Prostate gland (tissue), 2 donors: Measurements from ENCODE around the gene APOA4. TPM values are rescaled to one million over a fixed set of nuclear protein-coding genes. Genes with fewer than 3 reads are reported as not detected.

Experiments
- DNase-seq: peaks from one replicate; pipeline ENCODE4 v3.0.0-alpha.2; 2019; ENCODE audit warnings: low spot score
- H3K27ac ChIP-seq, 2 donors: fragments of 200-600 bp; sonication (generic); 2 replicates each; pipeline ENCODE4 v1.5.1; 2017 to 2019
- H3K27me3 ChIP-seq: fragments of 200-600 bp; sonication (generic); replicated peaks from 2 replicates; pipeline ENCODE4 v1.5.1; 2019; ENCODE audit not compliant: insufficient read depth
- H3K36me3 ChIP-seq, 2 donors: fragments of 200-600 bp; sonication (generic); 1 replicate in 1 of 2; 2 replicates in 1 of 2; pipeline versions ENCODE4 v1.5.1 to v1.8.1; 2017 to 2019
- H3K4me1 ChIP-seq: fragments of 200-600 bp; sonication (generic); replicated peaks from 2 replicates; pipeline ENCODE4 v1.5.1; 2019
- H3K4me3 ChIP-seq, 2 donors: fragments of 200-600 bp; sonication (generic); 2 replicates each; pipeline ENCODE4 v1.5.1; 2017 to 2019
- H3K9me3 ChIP-seq: fragments of 200-600 bp; sonication (generic); 2 replicates; pipeline ENCODE4 v1.5.1; 2017
- POLR2A ChIP-seq: fragments of 450-650 bp; IDR thresholded peaks from one replicate; pipeline ENCODE4 v1.6.1; 2016; ENCODE audit warnings: antibody characterized with exemption, mild to moderate bottlenecking
- POLR2AphosphoS5 ChIP-seq: sonication (generic); formaldehyde crosslinking; IDR thresholded peaks from one replicate; pipeline ENCODE4 v1.6.1; 2017; ENCODE audit warnings: antibody characterized with exemption
- WGBS: methylation state at CpG from one replicate; pipeline ENCODE4 v1.1.5; 2018; 5-methylcytosine and 5-hydroxymethylcytosine counted together
- intact Hi-C: fragments of 100-400 bp; cut with DNase I; formaldehyde crosslinking; loops from one replicate; pipeline ENCODE4 v1.14.2; 2022
- total RNA-seq, 2 donors: library from RNA; depleted of rRNA; stranded (reverse); fragments of >200 nt; gene quantifications; one replicate each; pipeline ENCODE4 v1.1.0, GENCODE V29; 2016
- TF ChIP-seq, protein P1 (sequence below), 4 experiments: fragments of 200-600 bp in 2 of 4; fragments of 450-650 bp in 2 of 4; sonication (generic) in 2 of 4; IDR thresholded peaks; 1 replicate in 3 of 4; 2 replicates in 1 of 4; pipeline ENCODE4 v1.5.1; 2016 to 2019; ENCODE audit warnings: antibody characterized with exemption in 4 of 4, mild to moderate bottlenecking in 2 of 4, moderate library complexity in 2 of 4

Gene APOA4
- total RNA-seq, 2 donors from 2014 or later: not detected

GRCh38 chr11:116790167-116791001, 32.7 kb downstream of the APOA4 start:
- Histone ChIP-seq H3K4me1 (peaks cover 3% of the 10 kb centered on the region), H3K27ac (no peak overlapping the region), H3K4me3 (no peak overlapping the region), H3K27me3 (no peaks in the 10 kb centered on the region), H3K9me3 (no peaks in the 10 kb centered on the region), H3K36me3 (peaks cover 1% of the 10 kb centered on the region in 2 donors)
- TF ChIP-seq, protein P1, sequence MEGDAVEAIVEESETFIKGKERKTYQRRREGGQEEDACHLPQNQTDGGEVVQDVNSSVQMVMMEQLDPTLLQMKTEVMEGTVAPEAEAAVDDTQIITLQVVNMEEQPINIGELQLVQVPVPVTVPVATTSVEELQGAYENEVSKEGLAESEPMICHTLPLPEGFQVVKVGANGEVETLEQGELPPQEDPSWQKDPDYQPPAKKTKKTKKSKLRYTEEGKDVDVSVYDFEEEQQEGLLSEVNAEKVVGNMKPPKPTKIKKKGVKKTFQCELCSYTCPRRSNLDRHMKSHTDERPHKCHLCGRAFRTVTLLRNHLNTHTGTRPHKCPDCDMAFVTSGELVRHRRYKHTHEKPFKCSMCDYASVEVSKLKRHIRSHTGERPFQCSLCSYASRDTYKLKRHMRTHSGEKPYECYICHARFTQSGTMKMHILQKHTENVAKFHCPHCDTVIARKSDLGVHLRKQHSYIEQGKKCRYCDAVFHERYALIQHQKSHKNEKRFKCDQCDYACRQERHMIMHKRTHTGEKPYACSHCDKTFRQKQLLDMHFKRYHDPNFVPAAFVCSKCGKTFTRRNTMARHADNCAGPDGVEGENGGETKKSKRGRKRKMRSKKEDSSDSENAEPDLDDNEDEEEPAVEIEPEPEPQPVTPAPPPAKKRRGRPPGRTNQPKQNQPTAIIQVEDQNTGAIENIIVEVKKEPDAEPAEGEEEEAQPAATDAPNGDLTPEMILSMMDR (IDR thresholded peaks at IDR 0.05): no peak
- no peak for TF ChIP-seq POLR2AphosphoS5
- no peak for TF ChIP-seq POLR2A
- WGBS: 86% methylated on average over 53 of the region's 53 CpGs
- DNase-seq: no peak
- intact Hi-C loops: loop anchor here (10.0 kb wide), 1 partner anchor 84 kb away; no protein-coding TSS in a partner anchor

DNA sequence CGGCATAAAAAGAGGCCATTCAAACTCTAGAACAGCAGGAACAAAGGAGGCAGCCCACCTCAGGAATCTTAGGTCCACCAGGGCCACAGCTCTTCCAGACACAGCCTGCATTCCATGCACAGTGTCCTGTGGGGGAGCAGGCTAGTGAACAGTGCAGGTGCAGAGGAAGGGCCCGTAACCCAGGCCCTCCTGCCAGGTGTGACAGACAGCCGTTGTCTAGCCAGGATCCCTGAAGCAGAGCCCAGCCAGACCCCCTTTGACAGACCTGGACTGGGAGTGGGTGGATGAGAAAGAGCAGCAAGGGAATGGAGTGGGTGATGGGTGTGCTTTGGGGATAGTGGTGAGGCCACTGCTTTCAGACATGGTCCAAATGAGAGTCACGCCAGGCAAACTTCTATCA, 34.1 kb downstream of the APOA4 start:
- peaks cover 3% of the 10 kb centered on the region for H3K4me1 ChIP-seq
- 81% methylated on average over 4 of the region's 4 CpGs for WGBS
- intact Hi-C loops: loop anchor here (5.0 kb wide), 2 partner anchors 313 to 443 kb away; partner anchors contain the start of genes PCSK7 and RNF214
- no peaks in the 10 kb centered on the region for H3K27me3 ChIP-seq
- no peak overlapping the region for H3K4me3 ChIP-seq
- no peak for DNase-seq
- peaks cover 9 to 10% of the 10 kb centered on the region in 2 donors for H3K36me3 ChIP-seq
- no peak overlapping the region for H3K27ac ChIP-seq
- H3K9me3 ChIP-seq: no peaks in the 10 kb centered on the region
- TF ChIP-seq, protein P1 (IDR thresholded peaks at IDR 0.05): no peak
- no peak for TF ChIP-seq POLR2A
- TF ChIP-seq POLR2AphosphoS5: no peak

- no peak for TF ChIP-seq POLR2A
- TF ChIP-seq, protein P1 (IDR thresholded peaks at IDR 0.05): no peak
- intact Hi-C loops: loop anchor here (5.0 kb wide), 2 partner anchors 314 to 444 kb away; partner anchors contain the start of genes PCSK7 and RNF214
- H3K4me3 ChIP-seq: peak overlapping the region; percentile 79 to 89
- peaks cover 9 to 10% of the 10 kb centered on the region in 2 donors for H3K36me3 ChIP-seq
- no peaks in the 10 kb centered on the region for H3K27me3 ChIP-seq
- 43% methylated on average over 4 of the region's 4 CpGs for WGBS
- no peak for DNase-seq
- H3K4me1 ChIP-seq: peaks cover 3% of the 10 kb centered on the region
- no peaks in the 10 kb centered on the region for H3K9me3 ChIP-seq
- H3K27ac ChIP-seq: peak overlapping the region; percentile 73 to 83
Measured at GRCh38 chr11:116788534-116788933, 34.6 kb downstream of the APOA4 start.

DNA sequence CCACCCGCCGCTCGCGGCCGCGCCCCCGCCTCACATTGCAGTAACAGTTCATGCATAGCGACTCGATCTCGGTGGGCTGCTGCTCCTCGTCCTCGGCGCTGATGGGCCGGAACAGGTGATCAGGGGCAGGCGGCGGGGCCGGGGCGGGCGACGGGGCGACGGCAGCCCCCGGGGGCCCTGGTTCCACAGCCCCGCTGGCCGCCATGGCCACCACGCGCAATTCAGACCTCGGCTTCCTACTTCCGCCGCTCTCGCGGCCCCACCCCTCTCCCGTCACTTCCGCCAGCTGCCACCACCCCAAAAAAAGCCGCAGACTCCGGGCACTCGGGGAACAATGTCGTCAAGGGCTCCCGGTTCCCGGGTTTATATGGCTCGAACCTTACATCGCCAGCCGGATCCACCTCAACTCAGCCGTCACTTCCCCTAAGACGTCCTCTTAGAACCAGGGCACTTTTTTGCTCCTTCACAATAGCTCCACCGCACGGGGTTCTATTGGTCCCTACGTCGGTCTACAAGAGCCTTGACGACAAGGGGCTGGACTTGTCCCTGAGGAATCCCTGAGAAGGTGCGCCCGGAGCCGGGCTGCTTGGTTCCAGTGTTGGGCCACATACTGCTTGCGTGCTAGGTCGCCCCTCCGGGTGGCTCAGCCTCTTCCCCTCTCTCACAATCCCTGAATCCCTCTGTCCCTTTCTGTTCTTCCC, 35.2 kb downstream of the APOA4 start, which contains the start of gene ZPR1:
ZPR1 (minus strand) TSS at position 238 of the 701 bp plus-strand sequence; CDS start at position 205, 33 bp downstream.
- Histone ChIP-seq H3K36me3 (peaks cover 9 to 10% of the 10 kb centered on the region in 2 donors), H3K4me3 (peak within 1 kb of the TSS; percentile 79 to 89), H3K9me3 (no peaks in the 10 kb centered on the region), H3K27ac (peak within 1 kb of the TSS; percentile 73 to 83), H3K4me1 (peaks cover 3% of the 10 kb centered on the region), H3K27me3 (no peaks in the 10 kb centered on the region)
- WGBS: under 1% methylated on average over 56 of the region's 56 CpGs
- peak; percentile 76 for DNase-seq
- intact Hi-C loops: loop anchor here (5.0 kb wide), 2 partner anchors 314 to 444 kb away; partner anchors contain the start of genes PCSK7 and RNF214
- TF ChIP-seq POLR2AphosphoS5 (peak; percentile 86), POLR2A (peak; percentile 67)
- TF ChIP-seq, protein P1 (IDR thresholded peaks at IDR 0.05): peak in 2 of 4 experiments; percentile 27 to 33
